B cell (primary cell): ENCODE results near the gene CDK5RAP1. TPM values are rescaled to one million over a fixed set of nuclear protein-coding genes. Genes with fewer than 3 reads are reported as not detected.

Source experiments
- ATAC-seq: fragments of 200-7000 bp; cut with Tn5 transposase; one replicate; pipeline ENCODE4 v1.10.0; 2021; ENCODE audit warnings: low read depth, mild to moderate bottlenecking, moderate number of reproducible peaks, moderate library complexity
- CTCF ChIA-PET: fragments of 350-600 bp; sonication (Branson Sonifier 250); formaldehyde crosslinking; loops from one replicate; lab custom pipeline; 2021; ENCODE audit warnings: antibody characterized with exemption, inconsistent platforms; lab: Charles Lee
- POLR2A ChIA-PET: fragments of 350-600 bp; sonication (Branson Sonifier 250); formaldehyde crosslinking; loops from one replicate; lab custom pipeline; 2021; ENCODE audit warnings: antibody characterized with exemption; lab: Charles Lee
- DNase-seq: peaks from one replicate; pipeline ENCODE4 v3.0.0; 2013
- H2AFZ ChIP-seq: 2 replicates; pipeline ENCODE4 v1.6.1; 2012; ENCODE audit warnings: mild to moderate bottlenecking, low read depth, low read length; ENCODE audit not compliant: insufficient read depth, poor library complexity, severe bottlenecking
- H3K27ac ChIP-seq, 2 donors: 1 replicate in 1 of 2; 2 replicates in 1 of 2; pipeline ENCODE4 v1.5.1; 2012 to 2013; ENCODE audit warnings: low read length in 2 of 2, mild to moderate bottlenecking in 2 of 2, moderate library complexity in 1 of 2
- H3K27me3 ChIP-seq, 4 experiments: fragments of 200-600 bp in 1 of 4; sonication (generic) in 1 of 4; replicated peaks in 1 of 4; 1 replicate in 2 of 4; 2 replicates in 2 of 4; pipeline versions ENCODE4 v1.6.1 to v1.7.0; 2013 to 2016; ENCODE audit warnings: low read length in 3 of 4, mild to moderate bottlenecking in 2 of 4, mixed read lengths in 1 of 4, moderate library complexity in 1 of 4; ENCODE audit not compliant: insufficient read depth in 4 of 4, control insufficient read depth in 3 of 4; ENCODE audit errors: control extremely low read depth in 1 of 4
- H3K36me3 ChIP-seq, 2 experiments: replicated peaks in 1 of 2; 1 replicate in 1 of 2; 2 replicates in 1 of 2; pipeline versions ENCODE4 v1.6.1 to v1.7.1; 2013; ENCODE audit warnings: low read length in 1 of 2; ENCODE audit not compliant: insufficient read depth in 2 of 2, control insufficient read depth in 1 of 2; ENCODE audit errors: control extremely low read depth in 1 of 2, extremely low read depth in 1 of 2
- H3K4me1 ChIP-seq, 2 donors: fragments of 200-600 bp in 1 of 2; sonication (generic) in 1 of 2; 1 replicate in 1 of 2; 2 replicates in 1 of 2; pipeline versions ENCODE4 v1.5.1 to v1.6.1; 2013 to 2017; ENCODE audit warnings: low read length in 2 of 2; ENCODE audit not compliant: control insufficient read depth in 2 of 2, insufficient read depth in 2 of 2
- H3K4me2 ChIP-seq: replicated peaks from 2 replicates; pipeline ENCODE3; 2012; ENCODE audit warnings: mild to moderate bottlenecking, low read depth, low read length; ENCODE audit not compliant: poor library complexity, severe bottlenecking
- H3K4me3 ChIP-seq, 5 experiments: fragments of 200-600 bp in 1 of 5; sonication (generic) in 1 of 5; 1 replicate in 3 of 5; 2 replicates in 2 of 5; pipeline versions ENCODE4 v1.5.1 to v1.7.0; 2011 to 2016; ENCODE audit warnings: low read length in 4 of 5, mild to moderate bottlenecking in 4 of 5, low read depth in 2 of 5, control low read depth in 1 of 5, moderate library complexity in 1 of 5; ENCODE audit not compliant: insufficient read depth in 1 of 5; ENCODE audit errors: control extremely low read depth in 1 of 5, extremely low read depth in 1 of 5
- H3K79me2 ChIP-seq: fragments of 200-600 bp; sonication (generic); one replicate; pipeline ENCODE4 v1.6.0; 2016; ENCODE audit warnings: low read length; ENCODE audit not compliant: control insufficient read depth, insufficient read depth
- H3K9ac ChIP-seq: fragments of 200-600 bp; sonication (generic); 2 replicates; pipeline ENCODE4 v1.6.1; 2017; ENCODE audit warnings: mild to moderate bottlenecking, low read length, moderate library complexity
- H3K9me3 ChIP-seq, 3 donors: one replicate each; pipeline versions ENCODE4 v1.6.1 to v1.7.1; 2013; ENCODE audit warnings: low read length in 2 of 3; ENCODE audit not compliant: control insufficient read depth in 2 of 3, insufficient read depth in 1 of 3; ENCODE audit errors: control extremely low read depth in 1 of 3
- H4K20me1 ChIP-seq: 2 replicates; pipeline ENCODE4 v1.6.0; 2012; ENCODE audit warnings: mild to moderate bottlenecking, low read length; ENCODE audit not compliant: insufficient read depth, control insufficient read depth, poor library complexity, severe bottlenecking
- H3K27ac Mint-ChIP-seq: one replicate; pipeline ENCODE4 v1.8.0; 2021; ENCODE audit warnings: mixed read lengths
- H3K27me3 Mint-ChIP-seq: one replicate; pipeline ENCODE4 v1.8.0; 2021; ENCODE audit warnings: mixed read lengths
- H3K4me1 Mint-ChIP-seq: one replicate; pipeline ENCODE4 v1.8.0; 2021; ENCODE audit warnings: mixed read lengths
- H3K4me3 Mint-ChIP-seq: one replicate; pipeline ENCODE4 v1.8.0; 2021; ENCODE audit warnings: mixed read lengths
- H3K9me3 Mint-ChIP-seq: one replicate; pipeline ENCODE4 v1.8.0; 2022; ENCODE audit warnings: mixed read lengths; ENCODE audit not compliant: insufficient read depth
- CTCF ChIP-seq: fragments of 200-600 bp; IDR thresholded peaks from one replicate; pipeline ENCODE4 v1.8.0; 2022; ENCODE audit warnings: antibody characterized with exemption, mild to moderate bottlenecking
- EZH2 ChIP-seq: IDR thresholded peaks from 2 replicates; pipeline ENCODE4 v1.6.1; 2012; ENCODE audit warnings: borderline replicate concordance, low read depth, mild to moderate bottlenecking, moderate library complexity, low read length; ENCODE audit not compliant: insufficient read depth, poor library complexity, severe bottlenecking
- WGBS: methylation state at CpG from one replicate; pipeline ENCODE4 v1.1.5; 2013; ENCODE audit warnings: missing lambda C conversion rate; ENCODE audit not compliant: insufficient coverage; 5-methylcytosine and 5-hydroxymethylcytosine counted together
- intact Hi-C: fragments of 100-400 bp; cut with micrococcal nuclease; formaldehyde crosslinking; loops from one replicate; pipeline ENCODE4 v1.10.0; 2022
- polyA plus RNA-seq: library from polyadenylated mRNA; depleted of rRNA; stranded (reverse); fragments of >200 nt; gene quantifications from 2 replicates; pipeline ENCODE4 v1.2.3, GENCODE V29; 2012
- total RNA-seq, 2 donors: library from RNA; stranded (reverse); fragments of 120-200 nt in 1 of 2; gene quantifications; 1 replicate in 1 of 2; 2 replicates in 1 of 2; pipeline versions ENCODE4 v1.2.3 to v1.2.4, GENCODE V29; 2013 to 2022

Gene CDK5RAP1
- total and polyA plus RNA-seq, 2 donors (not counting 1 experiment from before 2014, with no cell fraction given), result 50.4 to 60.5 TPM

- peak overlapping the region; percentile 96 for H3K27ac Mint-ChIP-seq
These were observed 7.7 kb upstream of the CDK5RAP1 start for GRCh38 chr20:33408716-33409654.

More at GRCh38 chr20:33408716-33409654, 7.7 kb upstream of the CDK5RAP1 start:
- intact Hi-C loops, result loop anchor here (1.0 to 5.0 kb wide), 5 partner anchors 8 to 368 kb away; partner anchors contain the start of genes CBFA2T2, CDK5RAP1, E2F1 and SNTA1
- Histone ChIP-seq H3K79me2 (no peaks in the 10 kb centered on the region), H3K36me3 (no peaks in the 10 kb centered on the region), H4K20me1 (no peaks in the 10 kb centered on the region), H3K4me3 (peak overlapping the region in 3 of 5 experiments; percentile 25 to 35 (median 29)), H3K4me1 (peaks cover 26 to 43% of the 10 kb centered on the region in 2 donors), H3K9me3 (no peaks in the 10 kb centered on the region), H3K27me3 (no peaks in the 10 kb centered on the region), H3K9ac (peak overlapping the region; percentile 54), H2AFZ (peak overlapping the region; percentile 53), H3K4me2 (peak overlapping the region; percentile 78), H3K27ac (peak overlapping the region; percentile 57 to 75)
- DNase-seq (peak; percentile 83), ATAC-seq (peak; percentile 90)
- H3K4me3 Mint-ChIP-seq, result peak overlapping the region; percentile 81
- no peaks in the 10 kb centered on the region for H3K27me3 Mint-ChIP-seq
- CTCF ChIA-PET, result interaction anchor here (1.4 to 3.3 kb wide), 4 partner anchors 7 to 48 kb away, joined by 3 to 20 read pairs (median 7); partner anchors contain the start of genes CDK5RAP1 and SNTA1
- H3K4me1 Mint-ChIP-seq, result peaks cover 46% of the 10 kb centered on the region
- 11% methylated on average over 10 of the region's 18 CpGs for WGBS
- H3K9me3 Mint-ChIP-seq, result no peaks in the 10 kb centered on the region
- POLR2A ChIA-PET, result interaction anchor here (0.7 to 1.7 kb wide), 5 partner anchors 7 to 323 kb away, joined by 3 to 8 read pairs (median 3); partner anchors contain the start of genes CDK5RAP1, SNTA1 and ZNF341
- TF ChIP-seq CTCF (no peak), EZH2 (no peak)
